ENCODE measurements around the gene CTAG1B.
"Not testable (repeated sequence)": the region's sequence is repeated elsewhere in the genome, so short reads cannot be mapped to it uniquely, and the experiment has no call there.

- not testable (repeated sequence) for TF ChIP-seq POLR2A (IDR thresholded peaks at IDR 0.05; ENCODE audit: borderline replicate concordance, extremely low read depth, insufficient read depth, insufficient read length); SIN3A (IDR thresholded peaks at IDR 0.05; ENCODE audit: low read depth); EZH2 (IDR thresholded peaks at IDR 0.05); ZNF274 (IDR thresholded peaks at IDR 0.05; ENCODE audit: low read depth, low read length); POLR2AphosphoS5 (IDR thresholded peaks at IDR 0.05; ENCODE audit: low read depth, low read length); RAD21 (IDR thresholded peaks at IDR 0.05; ENCODE audit: low read depth); REST (IDR thresholded peaks at IDR 0.05; ENCODE audit: low read depth); EGR1 (IDR thresholded peaks at IDR 0.05; ENCODE audit: low read depth); YY1 (IDR thresholded peaks at IDR 0.05; ENCODE audit: extremely low read depth, insufficient replicate concordance, low read depth, low read length)
- TF ChIP-seq, protein P1, sequence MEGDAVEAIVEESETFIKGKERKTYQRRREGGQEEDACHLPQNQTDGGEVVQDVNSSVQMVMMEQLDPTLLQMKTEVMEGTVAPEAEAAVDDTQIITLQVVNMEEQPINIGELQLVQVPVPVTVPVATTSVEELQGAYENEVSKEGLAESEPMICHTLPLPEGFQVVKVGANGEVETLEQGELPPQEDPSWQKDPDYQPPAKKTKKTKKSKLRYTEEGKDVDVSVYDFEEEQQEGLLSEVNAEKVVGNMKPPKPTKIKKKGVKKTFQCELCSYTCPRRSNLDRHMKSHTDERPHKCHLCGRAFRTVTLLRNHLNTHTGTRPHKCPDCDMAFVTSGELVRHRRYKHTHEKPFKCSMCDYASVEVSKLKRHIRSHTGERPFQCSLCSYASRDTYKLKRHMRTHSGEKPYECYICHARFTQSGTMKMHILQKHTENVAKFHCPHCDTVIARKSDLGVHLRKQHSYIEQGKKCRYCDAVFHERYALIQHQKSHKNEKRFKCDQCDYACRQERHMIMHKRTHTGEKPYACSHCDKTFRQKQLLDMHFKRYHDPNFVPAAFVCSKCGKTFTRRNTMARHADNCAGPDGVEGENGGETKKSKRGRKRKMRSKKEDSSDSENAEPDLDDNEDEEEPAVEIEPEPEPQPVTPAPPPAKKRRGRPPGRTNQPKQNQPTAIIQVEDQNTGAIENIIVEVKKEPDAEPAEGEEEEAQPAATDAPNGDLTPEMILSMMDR (IDR thresholded peaks at IDR 0.05 in 2 of 3, conservative IDR thresholded peaks at IDR 0.05 in 1 of 3; ENCODE audit: borderline replicate concordance in 1 of 3, insufficient read depth in 1 of 3, low read depth in 2 of 3, low read length in 2 of 3) = not testable (repeated sequence)
- TF ChIP-seq, protein P2, sequence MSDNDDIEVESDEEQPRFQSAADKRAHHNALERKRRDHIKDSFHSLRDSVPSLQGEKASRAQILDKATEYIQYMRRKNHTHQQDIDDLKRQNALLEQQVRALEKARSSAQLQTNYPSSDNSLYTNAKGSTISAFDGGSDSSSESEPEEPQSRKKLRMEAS (IDR thresholded peaks at IDR 0.05) = not testable (repeated sequence)
Measured at GRCh38 chrX:154582994-154583393, 36.1 kb downstream of the CTAG1B start.
